SK-MEL-5 (cell line): ENCODE measurements around the gene ADIPOR2. TPM values are rescaled to one million over a fixed set of nuclear protein-coding genes. Genes with fewer than 3 reads are reported as not detected.

Experiments used
- DNase-seq: peaks from one replicate; pipeline ENCODE4 v3.0.0-alpha.2; 2016; ENCODE audit warnings: low read depth, low spot score
- in situ Hi-C: cut with HindIII; loops from 2 replicates; pipeline ENCODE4 v1.10.0; 2016; ENCODE audit warnings: low sequenced_read_pairs, high pct_unique_total_duplicates, low pct_unique_long_range_greater_than_20kb
- total RNA-seq: library from RNA; depleted of rRNA; stranded (reverse); fragments of >200 nt; shearing (Covaris generic); gene quantifications from 2 replicates; pipeline ENCODE4 v1.2.3, GENCODE V29; 2014

The ADIPOR2 gene
- total RNA-seq, 1 experiment from 2014 or later = 61.3 TPM

- DNase-seq = no peak
- in situ Hi-C loops = loop anchor here (25.0 kb wide), 1 partner anchor 115 kb away; no protein-coding TSS in a partner anchor
Observed at GRCh38 chr12:1777798-1778197, 86.9 kb downstream of the ADIPOR2 start.

GRCh38 chr12:1778911-1779310, 88.0 kb downstream of the ADIPOR2 start:
- in situ Hi-C loops = loop anchor here (25.0 kb wide), 1 partner anchor 117 kb away; no protein-coding TSS in a partner anchor
- DNase-seq = no peak

- in situ Hi-C loops = loop anchor here (25.0 kb wide), 1 partner anchor 117 kb away; no protein-coding TSS in a partner anchor
- DNase-seq = peak; percentile 70
Observed at GRCh38 chr12:1779783-1780182, 88.9 kb downstream of the ADIPOR2 start.

- in situ Hi-C loops = loop anchor here (25.0 kb wide), 1 partner anchor 119 kb away; no protein-coding TSS in a partner anchor
- DNase-seq = no peak
Observed at GRCh38 chr12:1781772-1782171, 90.9 kb downstream of the ADIPOR2 start.

- no peak for DNase-seq
- in situ Hi-C loops = loop anchor here (25.0 kb wide), 1 partner anchor 120 kb away; no protein-coding TSS in a partner anchor
Observed at GRCh38 chr12:1782215-1782614, 91.3 kb downstream of the ADIPOR2 start.

GRCh38 chr12:1787714-1788113, 96.8 kb downstream of the ADIPOR2 start:
- in situ Hi-C loops = loop anchor here (25.0 kb wide), 1 partner anchor 125 kb away; no protein-coding TSS in a partner anchor
- DNase-seq = no peak

- peak; percentile 26 for DNase-seq
- in situ Hi-C loops = loop anchor here (25.0 kb wide), 1 partner anchor 128 kb away; no protein-coding TSS in a partner anchor
Observed at GRCh38 chr12:1790444-1790843, 99.6 kb downstream of the ADIPOR2 start.

- peak; percentile 80 for DNase-seq
- in situ Hi-C loops = loop anchor here (25.0 kb wide), 1 partner anchor 129 kb away; no protein-coding TSS in a partner anchor
Observed at GRCh38 chr12:1791104-1791841, 100.4 kb downstream of the ADIPOR2 start.

GRCh38 chr12:1792406-1792805, 101.5 kb downstream of the ADIPOR2 start:
- in situ Hi-C loops = loop anchor here (25.0 kb wide), 1 partner anchor 130 kb away; no protein-coding TSS in a partner anchor
- DNase-seq = no peak

- DNase-seq = no peak
- in situ Hi-C loops = loop anchor here (25.0 kb wide), 1 partner anchor 131 kb away; no protein-coding TSS in a partner anchor
Observed at GRCh38 chr12:1793426-1794210, 102.7 kb downstream of the ADIPOR2 start.

GRCh38 chr12:1794440-1795090, 103.7 kb downstream of the ADIPOR2 start:
- no peak for DNase-seq
- in situ Hi-C loops = loop anchor here (25.0 kb wide), 1 partner anchor 132 kb away; no protein-coding TSS in a partner anchor

GRCh38 chr12:1795221-1795784, 104.4 kb downstream of the ADIPOR2 start:
- in situ Hi-C loops = loop anchor here (25.0 kb wide), 1 partner anchor 133 kb away; no protein-coding TSS in a partner anchor

GRCh38 chr12:1795785-1796514, 105.1 kb downstream of the ADIPOR2 start:
- DNase-seq = peak; percentile 87
- in situ Hi-C loops = loop anchor here (25.0 kb wide), 1 partner anchor 134 kb away; no protein-coding TSS in a partner anchor

More at GRCh38 chr12:1795221-1795784, 104.4 kb downstream of the ADIPOR2 start:
- no peak for DNase-seq

- in situ Hi-C loops = loop anchor here (25.0 kb wide), 1 partner anchor 134 kb away; no protein-coding TSS in a partner anchor
Observed at GRCh38 chr12:1796515-1797010, 105.7 kb downstream of the ADIPOR2 start.

GRCh38 chr12:1797011-1797901, 106.4 kb downstream of the ADIPOR2 start:
- in situ Hi-C loops = loop anchor here (25.0 kb wide), 1 partner anchor 135 kb away; no protein-coding TSS in a partner anchor
- DNase-seq = no peak

More at GRCh38 chr12:1796515-1797010, 105.7 kb downstream of the ADIPOR2 start:
- DNase-seq = no peak
